Measurements from ENCODE around the gene USP54. TPM values are rescaled to one million over a fixed set of nuclear protein-coding genes. Genes with fewer than 3 reads are reported as not detected.

Gene USP54
- total and polyA plus RNA-seq, 2 experiments from 2014 or later = 15.1 to 27.4 TPM

GRCh38 chr10:73506491-73506890, 84.7 kb downstream of the USP54 start (continued):
- TF ChIP-seq, protein P1, sequence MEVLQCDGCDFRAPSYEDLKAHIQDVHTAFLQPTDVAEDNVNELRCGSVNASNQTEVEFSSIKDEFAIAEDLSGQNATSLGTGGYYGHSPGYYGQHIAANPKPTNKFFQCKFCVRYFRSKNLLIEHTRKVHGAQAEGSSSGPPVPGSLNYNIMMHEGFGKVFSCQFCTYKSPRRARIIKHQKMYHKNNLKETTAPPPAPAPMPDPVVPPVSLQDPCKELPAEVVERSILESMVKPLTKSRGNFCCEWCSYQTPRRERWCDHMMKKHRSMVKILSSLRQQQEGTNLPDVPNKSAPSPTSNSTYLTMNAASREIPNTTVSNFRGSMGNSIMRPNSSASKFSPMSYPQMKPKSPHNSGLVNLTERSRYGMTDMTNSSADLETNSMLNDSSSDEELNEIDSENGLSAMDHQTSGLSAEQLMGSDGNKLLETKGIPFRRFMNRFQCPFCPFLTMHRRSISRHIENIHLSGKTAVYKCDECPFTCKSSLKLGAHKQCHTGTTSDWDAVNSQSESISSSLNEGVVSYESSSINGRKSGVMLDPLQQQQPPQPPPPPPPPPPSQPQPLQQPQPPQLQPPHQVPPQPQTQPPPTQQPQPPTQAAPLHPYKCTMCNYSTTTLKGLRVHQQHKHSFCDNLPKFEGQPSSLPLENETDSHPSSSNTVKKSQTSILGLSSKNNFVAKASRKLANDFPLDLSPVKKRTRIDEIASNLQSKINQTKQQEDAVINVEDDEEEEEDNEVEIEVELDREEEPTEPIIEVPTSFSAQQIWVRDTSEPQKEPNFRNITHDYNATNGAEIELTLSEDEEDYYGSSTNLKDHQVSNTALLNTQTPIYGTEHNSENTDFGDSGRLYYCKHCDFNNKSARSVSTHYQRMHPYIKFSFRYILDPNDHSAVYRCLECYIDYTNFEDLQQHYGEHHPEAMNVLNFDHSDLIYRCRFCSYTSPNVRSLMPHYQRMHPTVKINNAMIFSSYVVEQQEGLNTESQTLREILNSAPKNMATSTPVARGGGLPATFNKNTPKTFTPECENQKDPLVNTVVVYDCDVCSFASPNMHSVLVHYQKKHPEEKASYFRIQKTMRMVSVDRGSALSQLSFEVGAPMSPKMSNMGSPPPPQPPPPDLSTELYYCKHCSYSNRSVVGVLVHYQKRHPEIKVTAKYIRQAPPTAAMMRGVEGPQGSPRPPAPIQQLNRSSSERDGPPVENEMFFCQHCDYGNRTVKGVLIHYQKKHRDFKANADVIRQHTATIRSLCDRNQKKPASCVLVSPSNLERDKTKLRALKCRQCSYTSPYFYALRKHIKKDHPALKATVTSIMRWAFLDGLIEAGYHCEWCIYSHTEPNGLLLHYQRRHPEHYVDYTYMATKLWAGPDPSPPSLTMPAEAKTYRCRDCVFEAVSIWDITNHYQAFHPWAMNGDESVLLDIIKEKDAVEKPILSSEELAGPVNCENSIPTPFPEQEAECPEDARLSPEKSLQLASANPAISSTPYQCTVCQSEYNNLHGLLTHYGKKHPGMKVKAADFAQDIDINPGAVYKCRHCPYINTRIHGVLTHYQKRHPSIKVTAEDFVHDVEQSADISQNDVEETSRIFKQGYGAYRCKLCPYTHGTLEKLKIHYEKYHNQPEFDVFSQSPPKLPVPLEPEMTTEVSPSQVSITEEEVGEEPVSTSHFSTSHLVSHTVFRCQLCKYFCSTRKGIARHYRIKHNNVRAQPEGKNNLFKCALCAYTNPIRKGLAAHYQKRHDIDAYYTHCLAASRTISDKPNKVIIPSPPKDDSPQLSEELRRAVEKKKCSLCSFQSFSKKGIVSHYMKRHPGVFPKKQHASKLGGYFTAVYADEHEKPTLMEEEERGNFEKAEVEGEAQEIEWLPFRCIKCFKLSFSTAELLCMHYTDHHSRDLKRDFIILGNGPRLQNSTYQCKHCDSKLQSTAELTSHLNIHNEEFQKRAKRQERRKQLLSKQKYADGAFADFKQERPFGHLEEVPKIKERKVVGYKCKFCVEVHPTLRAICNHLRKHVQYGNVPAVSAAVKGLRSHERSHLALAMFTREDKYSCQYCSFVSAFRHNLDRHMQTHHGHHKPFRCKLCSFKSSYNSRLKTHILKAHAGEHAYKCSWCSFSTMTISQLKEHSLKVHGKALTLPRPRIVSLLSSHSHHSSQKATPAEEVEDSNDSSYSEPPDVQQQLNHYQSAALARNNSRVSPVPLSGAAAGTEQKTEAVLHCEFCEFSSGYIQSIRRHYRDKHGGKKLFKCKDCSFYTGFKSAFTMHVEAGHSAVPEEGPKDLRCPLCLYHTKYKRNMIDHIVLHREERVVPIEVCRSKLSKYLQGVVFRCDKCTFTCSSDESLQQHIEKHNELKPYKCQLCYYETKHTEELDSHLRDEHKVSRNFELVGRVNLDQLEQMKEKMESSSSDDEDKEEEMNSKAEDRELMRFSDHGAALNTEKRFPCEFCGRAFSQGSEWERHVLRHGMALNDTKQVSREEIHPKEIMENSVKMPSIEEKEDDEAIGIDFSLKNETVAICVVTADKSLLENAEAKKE (CRISPR knock-in tag; IDR thresholded peaks at IDR 0.05) = no peak
- TF ChIP-seq ZNF114 (CRISPR knock-in tag; IDR thresholded peaks at IDR 0.05) (no peak), CREB1 (CRISPR knock-in tag; IDR thresholded peaks at IDR 0.05; ENCODE audit: low read depth) (no peak), REST (IDR thresholded peaks at IDR 0.05; ENCODE audit: unreplicated experiment) (no peak), NANOG (IDR thresholded peaks at IDR 0.05; ENCODE audit: borderline replicate concordance) (no peak), POLR2AphosphoS5 (IDR thresholded peaks at IDR 0.05; ENCODE audit: low read depth) (no peak), STAT1 (IDR thresholded peaks at IDR 0.05; ENCODE audit: unreplicated experiment) (no peak), EZH2 (IDR thresholded peaks at IDR 0.05; ENCODE audit: low read depth, unreplicated experiment) (no peak)

Measured in GM23338 (cell line).